Neural crest cell (in vitro differentiated cells): Measurements from ENCODE around the gene ZNF527. TPM values are rescaled to one million over a fixed set of nuclear protein-coding genes. Genes with fewer than 3 reads are reported as not detected.
"Not testable (repeated sequence)": the region's sequence is repeated elsewhere in the genome, so short reads cannot be mapped to it uniquely, and the experiment has no call there.

Experiments
- DNase-seq: peaks from one replicate; pipeline ENCODE4 v3.0.0; 2021; ENCODE audit warnings: low read depth, mixed read lengths, low spot score
- H3K27ac Mint-ChIP-seq: one replicate; pipeline ENCODE4 v1.8.0; 2021; ENCODE audit warnings: mild to moderate bottlenecking, mixed read lengths; ENCODE audit not compliant: unreplicated experiment
- H3K27me3 Mint-ChIP-seq: 2 replicates; pipeline ENCODE4 v1.8.0; 2021; ENCODE audit warnings: low read depth, mild to moderate bottlenecking, mixed read lengths
- H3K36me3 Mint-ChIP-seq: 2 replicates; pipeline ENCODE4 v1.8.0; 2021; ENCODE audit warnings: low read depth, mild to moderate bottlenecking, mixed read lengths
- H3K4me1 Mint-ChIP-seq: 2 replicates; pipeline ENCODE4 v1.8.0; 2021; ENCODE audit warnings: mixed read lengths
- H3K4me3 Mint-ChIP-seq: one replicate; pipeline ENCODE4 v1.8.0; 2021; ENCODE audit warnings: mild to moderate bottlenecking, mixed read lengths
- H3K9me3 Mint-ChIP-seq: 2 replicates; pipeline ENCODE4 v1.8.0; 2021; ENCODE audit warnings: mixed read lengths
- total RNA-seq: library from RNA; stranded (reverse); gene quantifications from 2 replicates; pipeline ENCODE4 v1.2.1, GENCODE V29; 2021
- TF ChIP-seq, protein P1 (sequence below): fragments of 200-600 bp; sonication (generic); conservative IDR thresholded peaks from 2 replicates; pipeline ENCODE4 v1.5.0; 2021; ENCODE audit warnings: antibody characterized with exemption, mild to moderate bottlenecking

Gene ZNF527
- total RNA-seq, 1 donor from 2014 or later = 8.2 TPM

DNA sequence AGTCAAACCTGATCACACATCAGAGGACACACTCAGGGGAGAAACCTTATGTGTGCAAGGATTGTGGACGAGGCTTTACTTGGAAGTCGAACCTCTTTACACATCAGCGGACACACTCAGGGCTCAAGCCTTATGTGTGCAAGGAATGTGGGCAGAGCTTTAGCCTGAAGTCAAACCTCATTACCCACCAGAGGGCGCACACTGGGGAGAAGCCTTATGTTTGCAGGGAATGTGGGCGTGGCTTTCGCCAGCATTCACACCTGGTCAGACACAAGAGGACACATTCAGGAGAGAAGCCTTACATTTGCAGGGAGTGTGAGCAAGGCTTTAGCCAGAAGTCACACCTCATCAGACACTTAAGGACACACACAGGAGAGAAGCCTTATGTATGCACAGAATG lies 8.2 kb upstream of the ZNF527 start:
- Mint-ChIP-seq H3K36me3 (peaks cover 60% of the 10 kb centered on the region), H3K4me3 (no peak overlapping the region), H3K27ac (no peak overlapping the region), H3K27me3 (no peaks in the 10 kb centered on the region), H3K9me3 (peaks cover 16% of the 10 kb centered on the region), H3K4me1 (no peaks in the 10 kb centered on the region)
- DNase-seq = no peak
- TF ChIP-seq, protein P1, sequence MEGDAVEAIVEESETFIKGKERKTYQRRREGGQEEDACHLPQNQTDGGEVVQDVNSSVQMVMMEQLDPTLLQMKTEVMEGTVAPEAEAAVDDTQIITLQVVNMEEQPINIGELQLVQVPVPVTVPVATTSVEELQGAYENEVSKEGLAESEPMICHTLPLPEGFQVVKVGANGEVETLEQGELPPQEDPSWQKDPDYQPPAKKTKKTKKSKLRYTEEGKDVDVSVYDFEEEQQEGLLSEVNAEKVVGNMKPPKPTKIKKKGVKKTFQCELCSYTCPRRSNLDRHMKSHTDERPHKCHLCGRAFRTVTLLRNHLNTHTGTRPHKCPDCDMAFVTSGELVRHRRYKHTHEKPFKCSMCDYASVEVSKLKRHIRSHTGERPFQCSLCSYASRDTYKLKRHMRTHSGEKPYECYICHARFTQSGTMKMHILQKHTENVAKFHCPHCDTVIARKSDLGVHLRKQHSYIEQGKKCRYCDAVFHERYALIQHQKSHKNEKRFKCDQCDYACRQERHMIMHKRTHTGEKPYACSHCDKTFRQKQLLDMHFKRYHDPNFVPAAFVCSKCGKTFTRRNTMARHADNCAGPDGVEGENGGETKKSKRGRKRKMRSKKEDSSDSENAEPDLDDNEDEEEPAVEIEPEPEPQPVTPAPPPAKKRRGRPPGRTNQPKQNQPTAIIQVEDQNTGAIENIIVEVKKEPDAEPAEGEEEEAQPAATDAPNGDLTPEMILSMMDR = peak; percentile 15

DNA sequence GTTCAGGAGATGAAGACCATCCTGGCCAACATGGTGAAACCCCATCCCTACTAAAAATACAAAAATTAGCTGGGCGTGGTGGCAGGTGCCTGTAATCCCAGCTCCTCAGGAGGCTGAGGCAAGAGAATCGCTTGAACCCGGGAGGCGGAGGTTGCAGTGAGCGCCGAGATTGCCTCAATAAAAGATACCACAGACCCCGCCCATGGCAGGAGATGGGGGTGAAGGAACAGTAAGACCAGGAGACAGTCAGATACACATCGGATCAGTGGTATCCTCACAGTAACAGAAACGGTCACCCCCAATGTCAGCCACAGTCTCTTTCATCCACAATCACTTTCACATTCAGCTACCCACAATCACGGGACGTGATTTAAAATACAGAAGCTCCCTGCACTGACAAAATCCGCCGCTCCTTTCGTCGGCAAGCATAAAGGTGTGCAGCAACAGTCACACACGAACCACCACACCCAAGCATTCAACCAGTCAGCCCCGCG lies 466 bp upstream of the ZNF527 start:
- not testable (repeated sequence) for H3K27me3 Mint-ChIP-seq, DNase-seq
- Mint-ChIP-seq H3K36me3 (peaks cover 22% of the 10 kb centered on the region), H3K4me1 (peaks cover 15% of the 10 kb centered on the region), H3K27ac (peak overlapping the region; percentile 100), H3K4me3 (peak overlapping the region; percentile 99), H3K9me3 (peaks cover 16% of the 10 kb centered on the region)

DNA sequence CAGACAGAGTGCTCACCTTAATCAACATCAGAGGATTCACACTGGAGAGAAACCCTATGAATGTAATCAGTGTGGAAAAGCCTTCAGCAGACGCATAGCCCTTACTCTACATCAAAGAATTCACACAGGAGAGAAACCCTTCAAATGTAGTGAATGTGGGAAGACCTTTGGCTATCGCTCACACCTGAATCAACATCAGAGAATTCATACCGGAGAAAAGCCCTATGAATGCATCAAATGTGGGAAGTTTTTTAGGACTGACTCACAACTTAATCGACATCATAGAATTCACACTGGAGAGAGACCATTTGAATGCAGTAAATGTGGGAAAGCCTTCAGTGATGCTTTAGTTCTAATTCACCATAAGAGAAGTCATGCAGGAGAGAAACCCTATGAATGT lies 18.3 kb downstream of the ZNF527 start:
- no peak for DNase-seq

DNA sequence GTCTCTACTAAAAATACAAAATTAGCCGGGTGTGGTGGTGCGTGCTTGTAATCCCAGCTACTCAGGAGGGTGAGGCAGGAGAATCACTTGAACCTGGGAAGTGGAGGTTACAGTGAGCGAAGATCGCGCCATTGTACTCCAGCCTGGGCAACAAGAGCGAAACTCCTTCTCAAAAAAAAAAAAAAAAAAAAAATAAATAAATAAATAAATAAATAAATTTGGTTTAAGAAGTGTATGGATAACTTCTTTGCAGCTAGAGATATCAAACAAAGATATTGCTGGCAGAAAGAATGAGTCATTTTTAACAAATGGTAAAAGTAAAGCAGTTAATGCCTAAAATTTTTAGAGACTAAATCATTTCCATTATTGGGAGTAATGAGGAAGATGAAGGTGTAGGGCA lies 20.5 kb downstream of the ZNF527 start:
- not testable (repeated sequence) for DNase-seq, H3K27ac Mint-ChIP-seq, H3K27me3 Mint-ChIP-seq, H3K4me1 Mint-ChIP-seq, H3K4me3 Mint-ChIP-seq
- peaks cover 19% of the 10 kb centered on the region for H3K9me3 Mint-ChIP-seq
- peaks cover 64% of the 10 kb centered on the region for H3K36me3 Mint-ChIP-seq

More for the DNA sequence above, 18.3 kb downstream of the ZNF527 start:
- H3K4me3 Mint-ChIP-seq = no peak overlapping the region
- no peaks in the 10 kb centered on the region for H3K27me3 Mint-ChIP-seq
- no peak overlapping the region for H3K27ac Mint-ChIP-seq
- peaks cover 21% of the 10 kb centered on the region for H3K9me3 Mint-ChIP-seq
- TF ChIP-seq, protein P1 = no peak
- H3K4me1 Mint-ChIP-seq = no peaks in the 10 kb centered on the region
- peaks cover 74% of the 10 kb centered on the region for H3K36me3 Mint-ChIP-seq

DNA sequence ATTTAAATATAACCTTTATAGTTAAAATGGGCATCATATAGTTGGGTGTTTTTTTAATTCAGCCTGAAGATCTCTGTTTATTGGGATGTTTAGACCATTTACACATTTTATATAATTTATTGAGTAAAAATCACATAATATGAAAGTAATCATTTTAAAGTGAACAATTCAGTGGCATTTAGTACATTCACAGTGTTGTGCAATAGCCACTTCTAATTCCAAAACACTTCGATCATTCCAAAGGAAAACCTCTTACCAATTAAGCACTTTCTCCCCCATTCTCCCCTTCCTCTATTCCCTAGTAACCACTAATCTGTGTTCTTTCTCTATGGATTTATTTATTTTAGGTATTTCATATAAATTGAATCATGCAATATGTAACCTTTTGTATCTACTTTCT lies 30.2 kb downstream of the ZNF527 start:
- Mint-ChIP-seq H3K27me3 (no peaks in the 10 kb centered on the region), H3K27ac (no peak overlapping the region), H3K4me1 (no peaks in the 10 kb centered on the region), H3K9me3 (peaks cover 27% of the 10 kb centered on the region), H3K36me3 (peaks cover 25% of the 10 kb centered on the region), H3K4me3 (no peak overlapping the region)
- DNase-seq = no peak
- TF ChIP-seq, protein P1 = no peak

DNA sequence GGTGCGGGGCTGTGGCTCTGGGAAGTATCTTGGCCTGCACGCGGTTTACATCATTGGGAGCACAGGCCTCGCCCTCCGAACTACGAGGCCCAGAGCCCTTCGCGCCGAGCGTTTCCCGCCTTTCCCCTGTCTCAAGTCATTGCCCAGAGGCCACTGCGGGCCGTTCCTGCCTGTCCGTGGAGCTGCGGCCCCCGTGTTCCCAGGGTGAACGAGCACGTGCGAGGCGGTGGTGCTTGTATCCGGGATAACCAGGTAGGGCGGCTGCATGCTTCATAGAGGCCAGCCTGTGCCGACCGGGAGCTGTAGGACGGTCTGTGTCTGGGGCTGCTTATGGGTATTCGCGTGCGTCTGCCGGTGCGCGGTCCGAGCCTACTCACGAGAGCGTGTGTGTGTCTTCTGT lies 32.5 kb downstream of the ZNF527 start:
- TF ChIP-seq, protein P1 = no peak
- H3K9me3 Mint-ChIP-seq = peaks cover 29% of the 10 kb centered on the region
- no peak for DNase-seq
- H3K27ac Mint-ChIP-seq = no peak overlapping the region
- no peaks in the 10 kb centered on the region for H3K27me3 Mint-ChIP-seq
- H3K36me3 Mint-ChIP-seq = peaks cover 27% of the 10 kb centered on the region
- H3K4me1 Mint-ChIP-seq = no peaks in the 10 kb centered on the region
- no peak overlapping the region for H3K4me3 Mint-ChIP-seq

DNA sequence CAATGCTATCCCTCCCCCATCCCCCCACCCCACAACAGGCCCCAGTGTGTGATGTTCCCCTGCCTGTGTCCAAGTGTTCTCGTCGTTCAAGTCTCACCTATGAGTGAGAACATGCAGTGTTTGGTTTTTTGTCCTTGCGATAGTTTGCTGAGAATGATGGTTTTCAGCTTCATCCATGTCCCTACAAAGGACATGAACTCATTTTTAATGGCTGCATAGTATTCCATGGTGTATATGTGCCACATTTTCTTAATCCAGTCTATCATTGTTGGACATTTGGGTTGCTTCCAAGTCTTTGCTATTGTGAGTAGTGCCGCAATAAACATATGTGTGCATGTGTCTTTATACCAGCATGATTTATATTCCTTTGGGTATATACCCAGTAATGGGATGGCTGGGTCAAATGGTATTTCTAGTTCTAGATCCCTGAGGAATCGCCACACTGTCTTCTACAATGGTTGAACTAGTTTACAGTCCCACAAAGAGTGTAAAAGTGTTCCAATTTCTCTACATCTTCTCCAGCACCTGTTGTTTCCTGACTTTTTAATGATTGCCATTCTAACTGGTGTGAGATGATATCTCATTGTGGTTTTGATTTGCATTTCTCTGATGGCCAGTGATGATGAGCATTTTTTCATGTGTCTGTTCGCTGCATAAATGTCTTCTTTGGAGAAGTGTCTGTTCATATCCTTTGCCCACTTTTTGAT lies 35.4 kb downstream of the ZNF527 start:
- Mint-ChIP-seq H3K9me3 (peaks cover 24% of the 10 kb centered on the region), H3K36me3 (peaks cover 25% of the 10 kb centered on the region)
- not testable (repeated sequence) for H3K27me3 Mint-ChIP-seq

More for the DNA sequence above, 35.4 kb downstream of the ZNF527 start:
- DNase-seq, H3K4me1 Mint-ChIP-seq, H3K27ac Mint-ChIP-seq, H3K4me3 Mint-ChIP-seq: not testable (repeated sequence)
